GM19238 (cell line): ENCODE data around the gene PKD1L1.
"Not testable (repeated sequence)": the region's sequence is repeated elsewhere in the genome, so short reads cannot be mapped to it uniquely, and the experiment has no call there.

Experiments
- DNase-seq: peaks from one replicate; pipeline ENCODE4 v3.0.0; 2011; ENCODE audit warnings: low spot score; ENCODE audit not compliant: insufficient read length

Gene PKD1L1

GRCh38 chr7:47799524-47799923 lies 148.7 kb downstream of the PKD1L1 start:
- no peak for DNase-seq

GRCh38 chr7:47796347-47796746 lies 151.9 kb downstream of the PKD1L1 start:
- DNase-seq, result no peak

DNA sequence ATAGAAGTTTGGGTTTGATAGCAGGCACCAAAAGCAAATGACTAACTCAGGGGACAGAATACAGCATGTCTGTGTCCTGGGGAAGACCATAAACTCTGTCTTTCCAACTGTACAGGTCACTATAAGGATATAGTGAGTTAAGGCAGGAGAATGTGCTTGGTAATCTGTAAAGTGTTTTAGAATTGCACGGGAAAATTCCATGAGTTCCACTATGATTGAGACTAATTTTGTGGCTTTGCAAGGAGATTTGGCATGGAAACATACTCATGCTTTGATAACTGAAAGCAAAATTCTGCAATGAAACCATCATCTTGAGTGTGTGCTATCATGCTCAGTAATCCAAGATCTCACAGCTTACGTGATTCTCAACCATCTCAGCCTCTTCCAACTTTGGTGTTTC lies 152.6 kb downstream of the PKD1L1 start:
- DNase-seq, result no peak

DNA sequence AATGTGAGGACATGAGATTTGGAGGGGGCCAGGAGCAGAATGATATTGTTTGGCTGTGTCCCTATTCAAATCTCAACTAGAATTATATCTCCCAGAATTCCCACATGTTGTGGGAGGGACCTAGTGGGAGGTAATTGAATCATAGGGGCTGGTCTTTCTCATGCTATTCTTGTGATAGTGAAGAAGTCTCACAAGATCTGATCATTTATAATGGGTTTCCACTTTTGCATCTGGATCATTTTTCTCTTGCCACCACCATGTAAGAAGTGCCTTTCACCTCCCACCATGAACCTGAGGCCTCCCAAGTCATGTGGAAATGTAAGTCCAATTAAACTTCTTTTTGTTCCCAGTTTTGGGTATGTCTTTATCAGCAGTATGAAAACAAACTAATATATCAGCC lies 153.1 kb downstream of the PKD1L1 start:
- not testable (repeated sequence) for DNase-seq

- no peak for DNase-seq
Observed at GRCh38 chr7:47794016-47794415, 154.2 kb downstream of the PKD1L1 start.

- DNase-seq, result not testable (repeated sequence)
Observed at GRCh38 chr7:47793186-47793585, 155.1 kb downstream of the PKD1L1 start.

DNA sequence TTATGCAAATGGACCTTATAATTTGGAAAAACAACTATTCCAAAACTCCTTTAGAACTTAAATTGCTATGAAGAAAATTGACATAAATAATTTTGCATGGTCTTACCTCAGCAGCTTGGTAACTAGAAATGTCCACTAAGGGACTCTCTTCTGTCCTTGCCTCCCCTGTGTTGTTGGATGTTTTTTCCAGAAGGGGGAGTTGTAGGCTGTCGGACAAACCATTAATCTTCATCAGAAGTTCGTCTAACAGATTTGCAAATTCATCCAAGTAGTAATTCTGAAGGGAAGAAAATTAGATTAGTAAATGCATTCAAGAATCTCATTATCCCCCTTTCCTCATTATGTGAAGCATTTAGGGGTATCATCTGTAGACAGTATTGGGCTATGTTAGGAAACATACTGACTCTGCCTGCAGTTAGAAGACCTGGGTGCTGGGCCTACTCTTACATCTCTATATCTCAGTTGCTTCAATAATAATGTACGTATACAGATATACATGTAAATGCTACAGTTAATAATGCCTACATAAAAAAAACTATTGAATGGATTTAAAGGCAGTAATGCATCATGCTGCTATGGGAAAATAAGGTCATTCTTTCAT lies 155.6 kb downstream of the PKD1L1 start:
- DNase-seq, result no peak

GRCh38 chr7:47791682-47792081 lies 156.6 kb downstream of the PKD1L1 start:
- no peak for DNase-seq

GRCh38 chr7:47788083-47788482 lies 160.2 kb downstream of the PKD1L1 start:
- no peak for DNase-seq

GRCh38 chr7:47787249-47788069 lies 160.8 kb downstream of the PKD1L1 start:
- DNase-seq, result no peak

- no peak for DNase-seq
Observed at GRCh38 chr7:47786557-47787248, 161.6 kb downstream of the PKD1L1 start.

DNA sequence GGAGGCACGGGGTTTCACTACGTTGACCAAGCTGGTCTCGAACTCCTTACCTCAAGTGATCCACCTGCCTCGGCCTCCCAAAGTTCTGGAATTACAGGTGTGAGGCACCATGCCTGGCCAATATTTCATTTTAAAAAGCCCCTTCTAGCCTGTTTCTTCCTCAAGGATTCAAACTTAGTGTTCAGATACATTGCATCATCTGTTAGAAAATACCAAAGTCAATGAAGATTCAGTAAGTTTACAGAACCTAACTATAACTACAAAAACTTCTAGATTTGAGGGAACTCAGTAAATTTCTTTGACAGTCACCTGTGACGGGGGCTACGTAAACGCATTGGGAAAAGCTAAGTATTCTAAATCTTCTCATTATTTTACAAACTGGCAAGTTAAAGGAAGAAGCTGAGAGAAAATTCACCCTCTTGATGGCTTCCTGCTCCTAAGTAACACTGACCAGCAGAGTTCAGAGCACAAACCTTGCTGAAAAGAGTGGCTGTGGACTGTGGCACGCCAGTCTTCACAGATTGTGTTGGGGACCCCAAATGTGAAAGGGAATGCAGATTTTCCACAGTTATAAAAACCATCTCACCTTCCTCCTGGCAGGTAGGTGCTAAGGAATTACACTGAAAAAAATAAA lies 162.2 kb downstream of the PKD1L1 start:
- no peak for DNase-seq

- no peak for DNase-seq
Observed at GRCh38 chr7:47783456-47784223, 164.6 kb downstream of the PKD1L1 start.

DNA sequence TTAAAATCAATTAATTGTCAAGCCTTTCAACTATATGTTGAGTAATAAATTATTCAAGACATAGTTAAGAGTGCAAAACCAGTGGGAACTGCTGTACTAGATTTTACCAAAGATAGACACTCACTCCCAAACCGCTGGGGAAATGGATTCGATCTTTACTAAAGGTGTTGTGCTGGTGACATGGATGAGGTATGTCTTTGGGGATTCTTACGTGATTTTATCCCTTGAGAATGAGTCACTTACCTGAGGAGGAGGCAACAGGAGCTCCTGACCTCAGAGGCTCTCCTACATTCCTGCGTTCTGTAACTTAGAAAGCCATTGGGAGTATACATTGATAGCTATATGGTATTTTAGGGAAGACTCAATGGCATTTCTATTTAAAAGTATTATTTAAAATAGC lies 165.5 kb downstream of the PKD1L1 start:
- DNase-seq, result no peak

DNA sequence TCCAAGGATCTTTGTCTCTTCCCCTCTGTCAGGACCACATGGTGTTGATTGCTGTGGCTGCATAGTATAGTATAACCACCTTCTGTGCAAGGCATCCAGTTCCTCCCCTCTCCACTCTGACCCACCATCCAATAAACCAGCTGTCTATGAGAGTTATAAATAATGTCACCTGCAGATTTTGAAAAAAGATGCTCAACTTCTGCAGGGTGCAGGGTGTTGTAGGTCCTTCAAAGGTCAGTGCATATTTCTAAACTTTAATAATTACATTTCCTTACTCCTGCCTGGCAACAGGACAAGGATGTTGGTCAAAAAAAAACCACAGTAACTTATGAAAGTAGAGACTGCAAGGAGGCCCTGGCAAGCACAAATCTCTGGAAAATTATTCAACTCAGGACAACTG lies 166.2 kb downstream of the PKD1L1 start:
- DNase-seq, result no peak

- no peak for DNase-seq
Observed at GRCh38 chr7:47780555-47780954, 167.7 kb downstream of the PKD1L1 start.

DNA sequence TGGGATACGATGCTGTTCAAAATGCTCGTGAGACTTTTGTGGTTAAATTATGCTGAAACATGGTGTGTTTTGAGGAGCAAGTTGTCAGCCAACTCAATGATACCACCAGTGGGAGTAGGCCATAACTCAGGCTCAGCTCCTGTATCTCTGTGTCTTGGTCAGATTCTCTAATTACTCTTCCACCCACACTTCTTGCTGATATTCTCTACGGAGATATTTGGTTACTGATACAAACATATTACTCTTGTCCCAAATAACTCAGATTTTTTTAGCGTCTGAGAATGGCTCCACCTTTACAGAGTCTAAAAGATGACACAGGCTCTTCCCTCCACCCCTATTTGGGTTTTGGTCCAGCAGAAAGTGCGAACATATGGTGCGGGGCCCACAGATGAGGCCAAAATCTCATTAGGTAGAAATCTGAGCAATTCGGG lies 168.9 kb downstream of the PKD1L1 start:
- DNase-seq, result no peak

DNA sequence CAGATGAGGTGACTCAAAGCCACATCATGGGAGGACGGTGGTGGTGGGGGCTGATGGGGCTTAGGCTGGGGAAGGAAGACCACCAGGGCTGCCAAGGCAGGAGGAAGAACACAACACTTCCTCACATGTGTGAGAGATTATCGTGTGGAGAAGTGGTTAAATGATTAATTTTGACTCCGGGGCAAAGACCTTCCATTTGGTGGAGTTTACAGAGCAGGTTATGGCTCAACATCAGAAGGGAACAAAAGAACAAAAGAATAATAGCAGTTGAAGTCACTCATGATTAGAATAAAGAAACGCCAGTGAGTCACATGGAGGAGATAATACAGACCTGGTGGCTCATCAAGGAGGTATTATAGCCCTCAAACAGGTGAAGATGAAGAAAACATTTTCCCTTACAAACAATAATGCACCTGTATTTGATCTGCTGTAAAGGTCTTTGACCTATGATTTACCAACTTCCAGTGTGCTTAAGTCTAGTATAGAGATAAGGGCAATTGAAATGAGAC lies 170.1 kb downstream of the PKD1L1 start:
- DNase-seq, result no peak

GRCh38 chr7:47777531-47778152 lies 170.6 kb downstream of the PKD1L1 start:
- no peak for DNase-seq

DNA sequence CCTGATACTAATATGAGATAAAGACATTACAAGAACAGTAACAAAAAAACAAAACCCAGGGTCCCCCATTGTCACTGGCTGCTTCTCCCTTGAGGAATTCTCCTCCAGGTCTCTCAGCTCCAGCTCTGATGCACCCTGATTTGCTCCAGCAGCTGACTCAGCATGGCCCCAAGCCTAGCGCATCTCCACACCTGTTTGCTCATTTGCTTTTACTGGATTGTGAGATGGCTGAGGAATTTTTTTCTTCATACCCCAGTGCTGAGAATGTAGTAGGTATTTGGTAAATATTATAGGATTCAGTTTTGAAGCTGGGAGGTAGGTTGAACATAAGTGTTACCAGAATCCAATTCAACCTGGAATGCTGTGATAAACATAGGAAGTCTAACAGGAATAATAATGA lies 171.9 kb downstream of the PKD1L1 start:
- DNase-seq, result no peak

DNA sequence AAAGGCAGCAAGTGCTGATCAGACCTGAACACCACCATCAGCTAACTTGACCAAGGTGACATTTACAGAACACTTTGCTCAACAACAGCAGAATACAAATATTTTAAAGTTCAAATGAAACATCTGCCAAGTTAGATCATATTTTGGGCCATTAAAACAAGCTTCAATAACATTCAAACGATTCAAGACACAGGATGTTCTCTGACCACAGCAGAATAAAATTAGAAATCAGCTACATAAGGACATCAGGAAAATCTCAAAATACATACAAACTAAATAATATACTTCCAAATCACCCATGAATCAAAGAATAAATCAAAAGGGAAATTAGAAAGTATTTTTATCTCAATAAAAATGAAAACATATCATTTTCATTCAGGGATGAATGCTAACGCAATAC lies 173.0 kb downstream of the PKD1L1 start:
- DNase-seq, result no peak
